ENCODE results near the gene FCN3.
"Not testable (repeated sequence)": the region's sequence is repeated elsewhere in the genome, so short reads cannot be mapped to it uniquely, and the experiment has no call there.

The FCN3 gene

GRCh38 chr1:27374362-27375086 is at the start of gene FCN3:
FCN3 (minus strand) TSS chr1:27374824; CDS start chr1:27374818, 6 bp downstream.
- no peak for DNase-seq

- no peak for DNase-seq
Observed at GRCh38 chr1:27423709-27424108, 49.1 kb upstream of the FCN3 start.

GRCh38 chr1:27418326-27419185 is 43.9 kb upstream of the FCN3 start:
- no peak for DNase-seq

GRCh38 chr1:27417713-27418112 is 43.1 kb upstream of the FCN3 start:
- DNase-seq, result no peak

- DNase-seq, result no peak
Observed at GRCh38 chr1:27416387-27417111, 41.9 kb upstream of the FCN3 start.

- DNase-seq, result no peak
Observed at GRCh38 chr1:27414091-27414490, 39.5 kb upstream of the FCN3 start.

- DNase-seq, result no peak
Observed at GRCh38 chr1:27413004-27413403, 38.4 kb upstream of the FCN3 start.

GRCh38 chr1:27412502-27412901 is 37.9 kb upstream of the FCN3 start:
- no peak for DNase-seq

- DNase-seq, result no peak
Observed at GRCh38 chr1:27410709-27411108, 36.1 kb upstream of the FCN3 start.

GRCh38 chr1:27409669-27410068 is 35.0 kb upstream of the FCN3 start:
- no peak for DNase-seq

GRCh38 chr1:27408151-27408550 is 33.5 kb upstream of the FCN3 start:
- DNase-seq, result no peak

GRCh38 chr1:27406791-27407190 is 32.2 kb upstream of the FCN3 start:
- DNase-seq, result not testable (repeated sequence)

GRCh38 chr1:27406362-27406680 is 31.7 kb upstream of the FCN3 start:
- no peak for DNase-seq

GRCh38 chr1:27405598-27406361 is 31.2 kb upstream of the FCN3 start:
- DNase-seq, result not testable (repeated sequence)

- no peak for DNase-seq
Observed at GRCh38 chr1:27405074-27405473, 30.4 kb upstream of the FCN3 start.

GRCh38 chr1:27403931-27404330 is 29.3 kb upstream of the FCN3 start:
- DNase-seq, result no peak

- DNase-seq, result no peak
Observed at GRCh38 chr1:27403065-27403726, 28.6 kb upstream of the FCN3 start.

- DNase-seq, result no peak
Observed at GRCh38 chr1:27402349-27402754, 27.7 kb upstream of the FCN3 start.

GRCh38 chr1:27400963-27401341 is 26.3 kb upstream of the FCN3 start:
- no peak for DNase-seq

GRCh38 chr1:27400082-27400962 is 25.7 kb upstream of the FCN3 start:
- no peak for DNase-seq

All from cerebellar nuclear complex (tissue), 1 donor.